Middle frontal gyrus (tissue), 1 donor: Measurements from ENCODE around the gene LATS1.
"Not testable (repeated sequence)": the region's sequence is repeated elsewhere in the genome, so short reads cannot be mapped to it uniquely, and the experiment has no call there.

Experiments
- DNase-seq: peaks from one replicate; pipeline ENCODE4 v3.0.0-alpha.2; 2015; ENCODE audit warnings: low spot score; ENCODE audit errors: extremely low spot score

LATS1 gene

GRCh38 chr6:149728499-149729234 is 10.8 kb upstream of the LATS1 start:
- DNase-seq, result no peak

- no peak for DNase-seq
These were observed 10.0 kb upstream of the LATS1 start for GRCh38 chr6:149727793-149728498.

GRCh38 chr6:149725785-149726184 is 7.9 kb upstream of the LATS1 start:
- DNase-seq, result no peak

GRCh38 chr6:149723771-149724417 is 6.0 kb upstream of the LATS1 start:
- DNase-seq, result peak; percentile 47

GRCh38 chr6:149723262-149723661 is 5.4 kb upstream of the LATS1 start:
- no peak for DNase-seq

- DNase-seq, result no peak
These were observed 1.6 kb upstream of the LATS1 start for GRCh38 chr6:149719531-149719930.

GRCh38 chr6:149717255-149717587 is 680 bp downstream of the LATS1 start:
- DNase-seq, result no peak

GRCh38 chr6:149716181-149716963 is 1.5 kb downstream of the LATS1 start:
- no peak for DNase-seq

- no peak for DNase-seq
These were observed 3.5 kb downstream of the LATS1 start for GRCh38 chr6:149714442-149714841.

- DNase-seq, result no peak
These were observed 6.2 kb downstream of the LATS1 start for GRCh38 chr6:149711711-149712110.

- DNase-seq, result no peak
These were observed 16.2 kb downstream of the LATS1 start for GRCh38 chr6:149701714-149702113.

- DNase-seq, result no peak
These were observed 18.8 kb downstream of the LATS1 start for GRCh38 chr6:149699150-149699549.

- DNase-seq, result no peak
These were observed 19.7 kb downstream of the LATS1 start for GRCh38 chr6:149698175-149698574.

GRCh38 chr6:149696901-149697300 is 21.0 kb downstream of the LATS1 start:
- DNase-seq, result no peak

- DNase-seq, result no peak
These were observed 23.0 kb downstream of the LATS1 start for GRCh38 chr6:149694921-149695320.

GRCh38 chr6:149691201-149691600 is 26.7 kb downstream of the LATS1 start:
- DNase-seq, result no peak

GRCh38 chr6:149686230-149686629 is 31.7 kb downstream of the LATS1 start:
- DNase-seq, result no peak

GRCh38 chr6:149683256-149683859 is 34.5 kb downstream of the LATS1 start:
- DNase-seq, result no peak

- DNase-seq, result not testable (repeated sequence)
These were observed 36.1 kb downstream of the LATS1 start for GRCh38 chr6:149681845-149682244.

GRCh38 chr6:149681209-149681608 is 36.7 kb downstream of the LATS1 start:
- no peak for DNase-seq

GRCh38 chr6:149680503-149680902 is 37.4 kb downstream of the LATS1 start:
- DNase-seq, result no peak
